HCT116 (cell line): ENCODE data around the gene GSTM4. TPM values are rescaled to one million over a fixed set of nuclear protein-coding genes. Genes with fewer than 3 reads are reported as not detected.
"Not testable (repeated sequence)": the region's sequence is repeated elsewhere in the genome, so short reads cannot be mapped to it uniquely, and the experiment has no call there.

Experiments
- ATAC-seq: fragments of 200-7000 bp; cut with Tn5 transposase; 2 replicates; pipeline ENCODE4 v1.9.1; 2020; ENCODE audit warnings: mild to moderate bottlenecking, moderate library complexity
- BruUV-seq: library from RNA; stranded (reverse); fragments of 400-500 nt; replicated peaks from 2 replicates; lab custom pipeline; 2021; lab: Mats Ljungman, UMichigan
- CTCF ChIA-PET: fragments of 300-600 bp; sonication (Branson Sonifier 250); formaldehyde crosslinking; loops from one replicate; lab custom pipeline; 2021; ENCODE audit warnings: antibody characterized with exemption; lab: Charles Lee
- POLR2A ChIA-PET: fragments of 300-600, 350-600 bp; sonication (Branson Sonifier 250); formaldehyde crosslinking; loops from one replicate; lab custom pipeline; 2021; ENCODE audit warnings: antibody characterized with exemption; lab: Charles Lee
- RAD21 ChIA-PET, 2 experiments: fragments of 300-600 bp; sonication (Branson Sonifier 250); formaldehyde crosslinking; loops; one replicate each; lab custom pipeline; 2023; ENCODE audit warnings: low total read pairs in 2 of 2; ENCODE audit not compliant: uncharacterized antibody in 2 of 2, unreplicated experiment in 2 of 2, low non-redundant PET in 1 of 2; lab: Charles Lee
- DNase-seq: peaks from one replicate; pipeline ENCODE4 v3.0.0-alpha.2; 2010; ENCODE audit warnings: low read depth, low spot score
- H2AFZ ChIP-seq: fragments of 200-600 bp; shearing (Covaris generic), sonication (generic); 2 replicates; pipeline ENCODE4 v1.6.1; 2017; ENCODE audit warnings: low read depth, mixed run types, mixed read lengths, antibody characterized with exemption, low read length; ENCODE audit not compliant: poor library complexity, severe bottlenecking
- H3K27ac ChIP-seq: 2 replicates; pipeline ENCODE4 v1.5.1; 2012; ENCODE audit warnings: low read depth, low read length
- H3K27me3 ChIP-seq: fragments of 200-600 bp; sonication (generic); 2 replicates; pipeline ENCODE4 v1.6.1; 2016; ENCODE audit warnings: mixed run types, low read length, mixed read lengths; ENCODE audit not compliant: insufficient read depth
- H3K36me3 ChIP-seq, 2 experiments: fragments of 200-500 bp in 1 of 2; fragments of 200-600 bp in 1 of 2; sonication (Bioruptor generic) in 1 of 2; sonication (generic) in 1 of 2; 2 replicates each; pipeline versions ENCODE4 v1.5.1 to v1.6.1; 2014 to 2016; ENCODE audit warnings: low read length in 2 of 2, inconsistent platforms in 1 of 2, mixed read lengths in 1 of 2, mixed run types in 1 of 2; ENCODE audit not compliant: insufficient read depth in 2 of 2, control insufficient read depth in 1 of 2
- H3K4me1 ChIP-seq, 2 experiments: fragments of 200-600 bp in 1 of 2; sonication (generic) in 1 of 2; 2 replicates each; pipeline versions ENCODE4 v1.5.1 to v1.6.1; 2012 to 2017; ENCODE audit warnings: low read length in 2 of 2, inconsistent platforms in 1 of 2, mild to moderate bottlenecking in 1 of 2, mixed read lengths in 1 of 2, mixed run types in 1 of 2, moderate library complexity in 1 of 2; ENCODE audit not compliant: insufficient read depth in 2 of 2, control insufficient read depth in 1 of 2
- H3K4me2 ChIP-seq: fragments of 200-600 bp; sonication (generic); 2 replicates; pipeline ENCODE4 v1.6.1; 2017; ENCODE audit warnings: mixed run types, low read length, mixed read lengths
- H3K4me3 ChIP-seq, 2 experiments: fragments of 200-600 bp in 1 of 2; sonication (generic) in 1 of 2; replicated peaks in 1 of 2; 2 replicates each; pipeline ENCODE4 v1.5.1; 2011 to 2016; ENCODE audit warnings: low read length in 2 of 2, control low read depth in 1 of 2, low read depth in 1 of 2, mild to moderate bottlenecking in 1 of 2, mixed read lengths in 1 of 2, mixed run types in 1 of 2
- H3K79me2 ChIP-seq: fragments of 200-600 bp; sonication (generic); 2 replicates; pipeline ENCODE4 v1.6.1; 2017; ENCODE audit warnings: mild to moderate bottlenecking, mixed run types, low read length, moderate library complexity, mixed read lengths; ENCODE audit not compliant: insufficient read depth
- H3K9ac ChIP-seq: fragments of 200-600 bp; sonication (generic); 2 replicates; pipeline ENCODE4 v1.6.1; 2016; ENCODE audit warnings: low read length, mixed read lengths
- H3K9me2 ChIP-seq: fragments of 200-600 bp; sonication (generic), shearing (Covaris generic); 2 replicates; pipeline ENCODE4 v1.6.1; 2017; ENCODE audit warnings: mixed run types, mild to moderate bottlenecking, moderate library complexity; ENCODE audit not compliant: insufficient read depth
- H3K9me3 ChIP-seq, 2 experiments: fragments of 200-500 bp in 1 of 2; fragments of 200-600 bp in 1 of 2; sonication (Bioruptor generic) in 1 of 2; sonication (generic) in 1 of 2; 2 replicates each; pipeline ENCODE4 v1.6.1; 2014 to 2017; ENCODE audit warnings: low read length in 2 of 2, mixed read lengths in 2 of 2, inconsistent platforms in 1 of 2, low read depth in 1 of 2, mild to moderate bottlenecking in 1 of 2, mixed run types in 1 of 2, moderate library complexity in 1 of 2; ENCODE audit not compliant: control insufficient read depth in 1 of 2, insufficient read depth in 1 of 2
- H4K20me1 ChIP-seq: fragments of 200-600 bp; sonication (generic), shearing (Covaris generic); 2 replicates; pipeline ENCODE4 v1.6.1; 2017; ENCODE audit warnings: mixed run types, mild to moderate bottlenecking, moderate library complexity; ENCODE audit not compliant: insufficient read depth
- intact Hi-C: fragments of 100-400 bp; cut with micrococcal nuclease; formaldehyde crosslinking; loops from 2 replicates; pipeline ENCODE4 v1.10.0; 2022
- total RNA-seq: library from RNA; stranded (reverse); gene quantifications from one replicate; pipeline ENCODE4 v1.2.1, GENCODE V29; 2021; ENCODE audit not compliant: unreplicated experiment

The GSTM4 gene
- total RNA-seq, 1 experiment from 2014 or later = 15.9 TPM

DNA sequence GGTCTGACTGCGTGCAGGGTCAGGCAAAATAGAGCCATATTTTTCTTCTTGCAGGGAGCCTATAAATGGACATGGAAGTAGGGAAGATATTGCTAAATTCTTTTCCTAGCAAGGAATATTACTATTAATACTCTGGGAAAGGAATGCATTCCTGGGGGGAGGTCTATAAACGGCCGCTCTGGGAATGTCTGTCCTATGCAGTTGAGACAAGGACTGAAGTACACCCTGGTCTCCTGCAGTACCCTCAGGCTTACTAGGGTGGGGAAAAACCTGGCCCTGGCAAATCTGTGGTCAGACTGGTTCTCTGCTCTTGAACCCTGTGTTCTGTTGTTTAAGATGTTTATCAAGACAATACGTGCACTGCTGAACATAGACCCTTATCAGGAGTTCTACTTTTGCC lies 53.0 kb downstream of the GSTM4 start:
- ATAC-seq, H3K4me1 ChIP-seq, RAD21 ChIA-PET, H3K27ac ChIP-seq, BruUV-seq, H3K9ac ChIP-seq, H3K27me3 ChIP-seq, POLR2A ChIA-PET, H4K20me1 ChIP-seq, H3K4me2 ChIP-seq, H3K36me3 ChIP-seq, CTCF ChIA-PET, H2AFZ ChIP-seq, DNase-seq, H3K9me2 ChIP-seq, H3K4me3 ChIP-seq, H3K9me3 ChIP-seq, H3K79me2 ChIP-seq: not testable (repeated sequence)
- intact Hi-C loops = loop anchor here (5.0 kb wide), 1 partner anchor 37 kb away; no protein-coding TSS in a partner anchor

GRCh38 chr1:109709822-109710221 lies 53.9 kb downstream of the GSTM4 start:
- H4K20me1 ChIP-seq, ATAC-seq, H3K79me2 ChIP-seq, H3K9ac ChIP-seq, CTCF ChIA-PET, H2AFZ ChIP-seq, H3K4me2 ChIP-seq, DNase-seq, H3K4me3 ChIP-seq, POLR2A ChIA-PET, H3K36me3 ChIP-seq, H3K4me1 ChIP-seq, H3K27me3 ChIP-seq, H3K27ac ChIP-seq, H3K9me3 ChIP-seq, RAD21 ChIA-PET, H3K9me2 ChIP-seq, BruUV-seq: not testable (repeated sequence)
- intact Hi-C loops = loop anchor here (5.0 kb wide), 1 partner anchor 38 kb away; no protein-coding TSS in a partner anchor

Other genes with a start within 250 kb of the GSTM4 start
- 169 TPM for gene PSMA5, start 229.7 kb upstream of the GSTM4 start, total RNA-seq
- gene SYPL2, start 189.6 kb upstream of the GSTM4 start, total RNA-seq = 1.3 TPM
- gene ATXN7L2, start 172.2 kb upstream of the GSTM4 start, total RNA-seq = 7.2 TPM
- 5.9 TPM for gene CYB561D1, start 162.0 kb upstream of the GSTM4 start, total RNA-seq
- 0.10 TPM for gene AMIGO1, start 146.4 kb upstream of the GSTM4 start, total RNA-seq
- gene GPR61, start 116.2 kb upstream of the GSTM4 start, total RNA-seq = not detected
- gene GNAI3, start 107.5 kb upstream of the GSTM4 start, total RNA-seq = 9.5 TPM
- 0.76 TPM for gene GNAT2, start 36.5 kb upstream of the GSTM4 start, total RNA-seq
- gene AMPD2, start 36.3 kb upstream of the GSTM4 start, total RNA-seq = 69.9 TPM
- 5.9 TPM for gene GSTM2, start 12.0 kb downstream of the GSTM4 start, total RNA-seq
- not detected for gene GSTM1, start 31.7 kb downstream of the GSTM4 start, total RNA-seq
- not detected for gene GSTM5, start 56.2 kb downstream of the GSTM4 start, total RNA-seq
- 0.39 TPM for gene GSTM3, start 84.9 kb downstream of the GSTM4 start, total RNA-seq
- gene EPS8L3, start 107.8 kb downstream of the GSTM4 start, total RNA-seq = 0.96 TPM